Keratinocyte (primary cell): Measurements from ENCODE around the gene LRRC28. TPM values are rescaled to one million over a fixed set of nuclear protein-coding genes. Genes with fewer than 3 reads are reported as not detected.
A peak's percentile ranks its signal among the peaks of the same experiment; 100 is the strongest.

Source experiments
- DNase-seq: peaks from one replicate; pipeline ENCODE4 v3.0.0-alpha.2; 2011; ENCODE audit warnings: low read depth, missing footprints, low spot score
- FAIRE-seq: peaks from 2 replicates; lab custom pipeline; 2011; peaks lifted over from hg19 to GRCh38; lab: Jason Lieb, UNC
- H2AFZ ChIP-seq: 2 replicates; pipeline ENCODE4 v1.6.0; 2012; ENCODE audit warnings: low read length, control low read depth, inconsistent platforms; ENCODE audit not compliant: control insufficient read depth
- H3K27ac ChIP-seq: 2 replicates; pipeline ENCODE4 v1.5.1; 2011; ENCODE audit warnings: low read length; ENCODE audit not compliant: control insufficient read depth, insufficient read depth
- H3K27me3 ChIP-seq: 3 replicates; pipeline ENCODE4 v1.6.0; 2011; ENCODE audit warnings: low read length; ENCODE audit not compliant: control insufficient read depth, insufficient read depth; ENCODE audit errors: extremely low read depth
- H3K36me3 ChIP-seq, 2 experiments: 2 replicates in 1 of 2; 3 replicates in 1 of 2; pipeline ENCODE4 v1.5.1; 2011; ENCODE audit warnings: low read length in 2 of 2, mild to moderate bottlenecking in 1 of 2; ENCODE audit not compliant: control insufficient read depth in 2 of 2, insufficient read depth in 2 of 2; ENCODE audit errors: extremely low read depth in 1 of 2
- H3K4me1 ChIP-seq: 3 replicates; pipeline ENCODE4 v1.5.1; 2011; ENCODE audit warnings: low read length; ENCODE audit not compliant: control insufficient read depth, insufficient read depth; ENCODE audit errors: extremely low read depth
- H3K4me2 ChIP-seq: 3 replicates; pipeline ENCODE4 v1.6.0; 2011; ENCODE audit warnings: low read depth, low read length; ENCODE audit not compliant: control insufficient read depth, insufficient read depth; ENCODE audit errors: extremely low read depth
- H3K4me3 ChIP-seq, 3 experiments: fragments of 200-600 bp in 1 of 3; sonication (generic) in 1 of 3; 2 replicates in 2 of 3; 3 replicates in 1 of 3; pipeline ENCODE4 v1.5.1; 2011 to 2016; ENCODE audit warnings: low read length in 3 of 3, mild to moderate bottlenecking in 3 of 3, control low read depth in 2 of 3, inconsistent platforms in 1 of 3, low read depth in 1 of 3, mixed read lengths in 1 of 3, mixed run types in 1 of 3, moderate library complexity in 1 of 3; ENCODE audit not compliant: control insufficient read depth in 2 of 3, insufficient read depth in 2 of 3; ENCODE audit errors: extremely low read depth in 1 of 3
- H3K79me2 ChIP-seq: 2 replicates; pipeline ENCODE4 v1.6.0; 2012; ENCODE audit warnings: low read length; ENCODE audit not compliant: control insufficient read depth, insufficient read depth
- H3K9ac ChIP-seq: 3 replicates; pipeline ENCODE4 v1.6.0; 2011; ENCODE audit warnings: low read length; ENCODE audit not compliant: control insufficient read depth, insufficient read depth; ENCODE audit errors: extremely low read depth
- H3K9me1 ChIP-seq: 3 replicates; pipeline ENCODE4 v1.6.0; 2011; ENCODE audit warnings: low read length; ENCODE audit not compliant: control insufficient read depth, insufficient read depth; ENCODE audit errors: extremely low read depth
- H3K9me3 ChIP-seq: 2 replicates; pipeline ENCODE4 v1.5.1; 2012; ENCODE audit warnings: low read depth, low read length; ENCODE audit not compliant: control insufficient read depth
- H4K20me1 ChIP-seq: 3 replicates; pipeline ENCODE4 v1.6.0; 2011; ENCODE audit warnings: low read length; ENCODE audit not compliant: control insufficient read depth, insufficient read depth; ENCODE audit errors: extremely low read depth
- EZH2 ChIP-seq: IDR thresholded peaks from one replicate; pipeline ENCODE4 v1.6.1; 2012; ENCODE audit warnings: inconsistent platforms, mild to moderate bottlenecking, low read length, moderate library complexity
- dilution Hi-C: fragments of 300-500 bp; cut with MboI; formaldehyde crosslinking; loops from one replicate; pipeline ENCODE4 v1.7.0; 2020; ENCODE audit warnings: low sequenced_read_pairs; ENCODE audit not compliant: extremely low pct_ligation_motif_present
- polyA plus RNA-seq, 5 experiments: library from polyadenylated mRNA; depleted of rRNA in 3 of 5; stranded (reverse) in 3 of 5; stranded (forward) in 1 of 5; unstranded in 1 of 5; fragments of >200 nt; gene quantifications; 1 replicate in 1 of 5; 2 replicates in 3 of 5; 3 replicates in 1 of 5; pipeline versions ENCODE4 v1.2.1 to v1.2.3, GENCODE V29; 2011 to 2012; ENCODE audit warnings: missing spikeins in 2 of 5, low read depth in 1 of 5, low replicate concordance in 1 of 5
- TF ChIP-seq, protein P1 (sequence below), 3 experiments: IDR thresholded peaks in 1 of 3; conservative IDR thresholded peaks in 1 of 3; optimal IDR thresholded peaks in 1 of 3; 2 replicates in 2 of 3; 3 replicates in 1 of 3; pipeline versions ENCODE3 to v1.5.1; 2011; ENCODE audit warnings: low read length in 3 of 3, mild to moderate bottlenecking in 3 of 3, moderate library complexity in 2 of 3, control low read depth in 1 of 3, inconsistent platforms in 1 of 3; ENCODE audit not compliant: insufficient read depth in 2 of 3; ENCODE audit errors: extremely low read depth in 1 of 3

LRRC28 gene
- polyA plus RNA-seq, 1 donor (not counting 4 experiments of a cell fraction or from before 2014, with no cell fraction given) = 25.1 TPM

DNA sequence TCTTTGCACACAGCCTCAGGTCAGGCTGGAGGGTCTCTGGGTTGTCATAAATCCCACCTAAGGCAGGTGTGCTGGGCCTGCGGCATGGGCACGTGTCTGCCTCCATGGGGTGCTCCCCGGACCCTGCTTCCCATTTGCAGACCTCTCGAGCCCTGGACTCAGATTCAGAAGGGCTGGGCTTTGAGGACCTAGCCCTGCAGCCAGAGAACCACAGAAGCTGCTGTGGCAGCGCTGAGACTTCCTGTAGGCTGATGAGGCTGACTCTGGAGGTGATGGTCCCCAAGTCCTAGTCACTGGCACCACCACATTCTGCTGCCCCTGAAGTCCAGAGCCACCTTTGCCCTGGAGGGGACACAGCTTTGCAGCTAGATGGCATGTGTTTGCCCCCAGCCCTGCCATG is 156.4 kb downstream of the LRRC28 start:
- no peak for DNase-seq
- no peaks in the 10 kb centered on the region for H3K9me3 ChIP-seq
- H3K4me2 ChIP-seq = no peak overlapping the region
- no peaks in the 10 kb centered on the region for H4K20me1 ChIP-seq
- peaks cover 11% of the 10 kb centered on the region for H3K4me1 ChIP-seq
- H2AFZ ChIP-seq = no peak overlapping the region
- H3K36me3 ChIP-seq = no peaks in the 10 kb centered on the region
- dilution Hi-C loops = no loop called here
- H3K27me3 ChIP-seq = no peaks in the 10 kb centered on the region
- no peaks in the 10 kb centered on the region for H3K79me2 ChIP-seq
- no peak overlapping the region for H3K27ac ChIP-seq
- no peak for FAIRE-seq
- no peaks in the 10 kb centered on the region for H3K9me1 ChIP-seq
- H3K9ac ChIP-seq = no peak overlapping the region
- TF ChIP-seq, protein P1, sequence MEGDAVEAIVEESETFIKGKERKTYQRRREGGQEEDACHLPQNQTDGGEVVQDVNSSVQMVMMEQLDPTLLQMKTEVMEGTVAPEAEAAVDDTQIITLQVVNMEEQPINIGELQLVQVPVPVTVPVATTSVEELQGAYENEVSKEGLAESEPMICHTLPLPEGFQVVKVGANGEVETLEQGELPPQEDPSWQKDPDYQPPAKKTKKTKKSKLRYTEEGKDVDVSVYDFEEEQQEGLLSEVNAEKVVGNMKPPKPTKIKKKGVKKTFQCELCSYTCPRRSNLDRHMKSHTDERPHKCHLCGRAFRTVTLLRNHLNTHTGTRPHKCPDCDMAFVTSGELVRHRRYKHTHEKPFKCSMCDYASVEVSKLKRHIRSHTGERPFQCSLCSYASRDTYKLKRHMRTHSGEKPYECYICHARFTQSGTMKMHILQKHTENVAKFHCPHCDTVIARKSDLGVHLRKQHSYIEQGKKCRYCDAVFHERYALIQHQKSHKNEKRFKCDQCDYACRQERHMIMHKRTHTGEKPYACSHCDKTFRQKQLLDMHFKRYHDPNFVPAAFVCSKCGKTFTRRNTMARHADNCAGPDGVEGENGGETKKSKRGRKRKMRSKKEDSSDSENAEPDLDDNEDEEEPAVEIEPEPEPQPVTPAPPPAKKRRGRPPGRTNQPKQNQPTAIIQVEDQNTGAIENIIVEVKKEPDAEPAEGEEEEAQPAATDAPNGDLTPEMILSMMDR (optimal IDR thresholded peaks at IDR 0.05 in 1 of 3, IDR thresholded peaks at IDR 0.05 in 1 of 3, conservative IDR thresholded peaks at IDR 0.05 in 1 of 3; ENCODE audit: extremely low read depth in 1 of 3, insufficient read depth in 2 of 3, low read length in 3 of 3) = no peak
- no peak for TF ChIP-seq EZH2
- H3K4me3 ChIP-seq = no peak overlapping the region

DNA sequence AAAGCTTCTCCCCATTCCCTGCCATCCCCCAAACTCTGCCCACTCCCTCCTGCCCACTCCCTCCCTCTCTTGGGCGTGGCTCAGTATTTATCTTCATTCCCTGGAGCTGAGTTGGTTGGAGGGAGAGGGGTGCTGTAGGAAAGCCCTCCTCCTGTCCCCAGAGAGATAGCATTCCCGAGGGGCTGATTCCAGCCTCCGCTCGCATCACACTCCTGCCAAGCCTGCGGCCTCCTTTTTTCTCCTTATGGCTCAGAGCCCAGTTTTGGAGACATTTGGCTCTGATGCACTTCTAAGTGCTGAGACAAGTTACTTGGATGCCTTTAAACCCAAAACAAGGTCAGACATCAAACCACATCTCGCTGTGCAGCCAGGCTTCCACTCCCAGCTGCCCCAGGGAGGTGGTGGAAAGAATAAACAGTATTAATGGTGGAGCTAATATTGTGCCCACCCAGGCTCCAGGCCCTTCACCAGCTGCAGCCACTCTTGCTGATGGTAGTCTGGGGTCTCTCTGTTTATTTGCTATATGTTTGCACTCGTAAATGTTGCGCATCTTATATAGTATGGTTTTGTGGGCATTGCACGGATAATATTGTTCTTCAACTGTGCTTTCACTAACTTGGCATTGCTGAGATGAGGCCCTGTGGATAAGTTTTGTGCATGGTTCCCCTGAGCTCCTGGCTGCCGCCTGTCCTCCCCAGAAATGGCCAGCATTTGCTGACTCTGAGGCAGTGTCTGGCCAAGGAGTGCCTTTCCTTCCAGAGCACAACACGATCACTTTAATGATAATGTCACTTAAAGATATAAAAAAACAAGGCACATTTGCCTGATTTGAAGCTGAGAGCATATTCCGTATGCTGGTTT is 157.2 kb downstream of the LRRC28 start:
- Histone ChIP-seq H3K4me3 (no peak overlapping the region), H4K20me1 (no peaks in the 10 kb centered on the region), H3K9me3 (no peaks in the 10 kb centered on the region), H3K27me3 (no peaks in the 10 kb centered on the region), H2AFZ (no peak overlapping the region), H3K79me2 (no peaks in the 10 kb centered on the region), H3K4me2 (peak overlapping the region; percentile 7), H3K4me1 (peaks cover 11% of the 10 kb centered on the region), H3K36me3 (no peaks in the 10 kb centered on the region), H3K27ac (no peak overlapping the region), H3K9ac (no peak overlapping the region), H3K9me1 (no peaks in the 10 kb centered on the region)
- no peak for TF ChIP-seq EZH2
- TF ChIP-seq, protein P1 (optimal IDR thresholded peaks at IDR 0.05 in 1 of 3, IDR thresholded peaks at IDR 0.05 in 1 of 3, conservative IDR thresholded peaks at IDR 0.05 in 1 of 3; ENCODE audit: extremely low read depth in 1 of 3, insufficient read depth in 2 of 3, low read length in 3 of 3) = no peak
- FAIRE-seq (peak; percentile 79), DNase-seq (no peak)
- dilution Hi-C loops = no loop called here
